CD4-positive, alpha-beta T cell treated with Interleukin-17A for 1 hour (primary cell): Measurements from ENCODE around the gene EPYC.

Experiments used
- DNase-seq: peaks from one replicate; pipeline ENCODE4 v3.0.0-alpha.2; 2020

EPYC gene, protein sequence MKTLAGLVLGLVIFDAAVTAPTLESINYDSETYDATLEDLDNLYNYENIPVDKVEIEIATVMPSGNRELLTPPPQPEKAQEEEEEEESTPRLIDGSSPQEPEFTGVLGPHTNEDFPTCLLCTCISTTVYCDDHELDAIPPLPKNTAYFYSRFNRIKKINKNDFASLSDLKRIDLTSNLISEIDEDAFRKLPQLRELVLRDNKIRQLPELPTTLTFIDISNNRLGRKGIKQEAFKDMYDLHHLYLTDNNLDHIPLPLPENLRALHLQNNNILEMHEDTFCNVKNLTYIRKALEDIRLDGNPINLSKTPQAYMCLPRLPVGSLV

DNA sequence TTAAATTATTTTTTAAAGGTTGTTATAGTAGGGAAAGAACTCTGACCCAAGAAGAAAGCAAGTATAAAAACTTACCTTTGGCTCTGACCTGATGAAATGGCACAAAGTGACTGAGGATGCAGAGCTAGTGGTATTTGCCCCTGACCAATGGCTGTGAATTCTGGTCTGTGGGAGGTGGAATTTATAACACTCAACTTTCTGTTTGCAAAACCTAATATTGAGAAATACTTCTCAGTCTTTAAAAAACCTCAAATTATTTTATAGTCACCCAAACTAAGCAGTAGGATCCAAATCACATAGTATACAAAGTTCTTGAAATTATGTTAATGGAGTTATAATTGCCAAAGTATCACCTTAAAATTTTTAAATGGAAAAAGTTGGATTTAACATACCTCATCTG, at the start of gene EPYC:
TSS of gene EPYC (minus strand) at position 101 of the 400 bp plus-strand sequence. CDS start 2,407 bp downstream, outside the sequence.
- no peak for DNase-seq

DNA sequence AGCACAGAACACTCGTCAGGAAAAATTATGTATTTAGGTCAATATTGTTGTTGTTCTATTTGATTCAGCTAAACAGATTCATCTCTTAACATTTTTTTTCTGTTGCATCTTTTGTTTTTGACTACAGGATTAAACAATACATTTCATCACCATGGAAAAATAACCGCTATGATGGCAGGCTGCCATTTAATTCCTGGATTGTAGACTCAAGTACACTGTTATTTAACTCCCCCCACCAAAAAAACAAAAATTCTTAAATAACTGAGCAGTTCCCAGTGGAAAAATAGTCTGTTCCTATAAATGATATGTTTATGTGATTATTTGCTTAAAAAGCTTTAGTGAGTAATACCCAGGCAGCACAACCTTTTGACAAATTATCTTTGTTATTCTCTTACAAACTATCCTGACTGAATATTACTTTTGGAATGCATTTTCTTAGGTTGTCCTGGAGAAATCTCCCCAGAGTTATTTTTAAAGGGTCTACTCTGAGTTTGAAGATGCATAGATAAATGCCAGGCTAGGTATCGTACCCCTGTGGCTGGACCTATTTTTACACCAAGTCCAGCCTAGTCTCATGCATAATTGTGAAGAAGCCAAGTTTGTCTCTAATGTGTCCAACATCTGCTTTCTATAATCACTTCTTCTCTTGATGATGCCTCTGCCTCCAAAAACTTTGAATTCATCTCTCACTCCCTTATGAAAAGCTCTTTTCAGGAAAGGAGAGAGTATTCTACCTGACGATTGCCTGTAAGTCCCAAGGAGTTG, 49.4 kb upstream of the EPYC start:
- DNase-seq: no peak

DNA sequence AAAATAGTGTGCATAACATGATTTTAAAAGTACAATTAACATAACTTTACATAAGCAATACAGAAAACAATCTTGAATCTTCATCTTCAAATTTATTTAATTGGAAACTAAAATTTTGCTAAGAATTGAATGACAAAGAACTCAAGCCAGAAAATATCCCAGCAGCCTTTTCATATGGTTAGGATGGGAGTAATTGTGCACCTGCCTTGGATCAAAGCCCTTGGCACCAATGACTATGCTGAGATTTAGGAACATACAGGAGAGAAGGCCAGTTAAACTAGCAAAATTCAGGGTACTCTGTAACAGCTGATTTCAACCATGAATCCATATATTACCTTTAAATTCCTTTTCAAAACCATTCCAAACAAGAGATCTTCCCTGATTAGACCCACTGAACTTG, 47.3 kb upstream of the EPYC start:
- no peak for DNase-seq

DNA sequence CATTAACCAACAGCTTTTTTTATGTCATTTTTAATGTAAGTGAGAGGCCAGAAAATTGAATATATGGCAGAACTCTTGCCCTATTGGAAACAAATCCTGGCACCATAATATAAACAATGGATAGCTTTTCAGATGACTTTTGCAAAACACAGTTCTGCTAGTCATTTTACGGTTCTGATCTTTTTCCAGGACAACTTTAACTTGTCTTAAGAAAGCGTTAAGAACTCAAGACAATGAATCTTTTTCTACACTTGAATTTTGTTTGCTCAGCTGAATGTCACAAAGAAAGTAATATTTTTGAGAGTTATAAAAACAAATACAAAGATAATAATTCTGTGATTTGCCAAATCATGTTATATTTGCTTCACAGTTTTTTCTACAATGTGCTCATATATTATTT, 39.8 kb upstream of the EPYC start:
- DNase-seq: no peak

DNA sequence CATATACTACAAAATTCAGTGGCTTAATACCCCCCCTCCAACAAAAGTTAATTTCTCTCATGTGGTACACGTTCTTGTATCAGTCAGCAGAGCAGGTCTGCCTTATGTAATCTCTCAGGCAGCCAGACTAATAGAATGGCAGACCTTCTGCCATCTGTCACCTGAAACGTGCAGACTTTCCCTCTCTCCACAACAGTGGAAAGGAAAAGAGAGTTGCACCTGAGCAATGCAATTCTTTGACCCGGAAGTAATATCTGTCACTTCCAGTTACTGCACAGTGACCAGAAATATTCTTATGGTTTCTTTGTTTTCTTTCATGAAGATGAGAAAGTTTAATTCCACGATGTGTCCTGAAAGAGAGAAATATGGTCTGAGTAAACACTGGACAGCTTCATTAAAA, 38.6 kb upstream of the EPYC start:
- DNase-seq: no peak

DNA sequence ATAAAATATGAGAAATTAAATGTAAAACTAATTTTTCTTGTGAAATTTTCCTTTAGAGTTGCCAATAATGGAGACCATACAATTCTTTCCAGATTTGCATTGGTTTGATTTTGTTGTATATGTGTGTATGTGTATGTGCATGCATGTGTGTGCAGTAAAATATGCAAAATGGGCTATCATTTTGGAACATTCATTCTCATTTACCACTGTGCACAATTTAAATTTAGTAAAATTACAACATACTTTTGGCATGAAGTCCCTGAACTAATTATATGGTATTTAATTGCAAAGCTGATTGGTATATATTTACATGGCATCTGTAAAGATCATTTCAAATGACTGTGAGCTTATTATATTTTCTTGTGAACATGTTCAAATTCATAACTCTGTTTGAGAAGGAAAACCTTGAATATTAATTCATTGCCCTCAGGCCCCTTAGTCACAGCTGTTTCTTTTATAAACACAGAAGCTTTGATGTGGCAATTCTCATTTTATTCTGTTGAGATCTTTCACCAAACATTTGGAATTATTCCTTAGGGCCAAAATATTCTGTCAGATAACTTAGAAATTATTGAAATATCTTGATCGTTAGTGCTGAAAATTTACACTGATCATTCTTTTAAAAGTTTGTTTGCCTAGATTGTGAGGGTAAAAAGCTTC, 35.5 kb upstream of the EPYC start:
- DNase-seq: no peak

DNA sequence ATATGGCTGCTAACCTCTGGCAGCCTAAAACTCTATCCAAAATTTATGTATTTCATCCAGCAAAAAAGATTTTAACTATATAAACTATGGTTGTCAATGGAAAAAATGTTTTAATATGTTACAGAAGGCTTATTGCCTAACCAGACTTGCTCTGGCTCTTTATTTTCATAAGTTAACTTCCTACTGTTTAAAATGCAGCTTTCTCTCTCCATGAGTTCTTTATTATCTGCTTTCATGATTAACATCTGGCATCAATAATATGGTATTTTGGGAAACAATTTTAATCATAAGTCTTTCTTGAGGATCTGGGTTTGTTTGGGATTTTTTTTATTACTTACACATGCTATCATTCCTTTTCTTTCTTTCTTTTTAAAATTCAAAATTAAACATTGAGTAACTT, 32.5 kb upstream of the EPYC start:
- DNase-seq: no peak

DNA sequence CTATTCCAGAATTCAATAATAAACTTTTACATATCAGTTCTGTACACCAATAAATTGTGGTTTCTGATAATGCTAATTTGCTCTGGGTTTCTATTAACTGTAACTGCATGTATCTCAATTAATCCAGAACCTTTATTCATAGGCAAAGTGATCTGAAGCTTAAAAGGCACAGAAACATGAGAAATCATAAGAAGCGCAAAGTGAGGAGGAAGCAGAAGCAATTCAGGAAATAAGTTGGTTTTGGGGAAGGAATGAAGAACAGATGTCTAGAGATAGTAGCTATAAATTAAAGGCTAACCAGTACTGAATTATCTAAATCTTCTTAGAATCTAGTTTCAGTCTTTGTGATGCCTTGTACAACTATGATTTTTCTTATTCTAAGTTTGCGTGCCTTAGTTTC, 28.5 kb upstream of the EPYC start:
- DNase-seq: no peak

DNA sequence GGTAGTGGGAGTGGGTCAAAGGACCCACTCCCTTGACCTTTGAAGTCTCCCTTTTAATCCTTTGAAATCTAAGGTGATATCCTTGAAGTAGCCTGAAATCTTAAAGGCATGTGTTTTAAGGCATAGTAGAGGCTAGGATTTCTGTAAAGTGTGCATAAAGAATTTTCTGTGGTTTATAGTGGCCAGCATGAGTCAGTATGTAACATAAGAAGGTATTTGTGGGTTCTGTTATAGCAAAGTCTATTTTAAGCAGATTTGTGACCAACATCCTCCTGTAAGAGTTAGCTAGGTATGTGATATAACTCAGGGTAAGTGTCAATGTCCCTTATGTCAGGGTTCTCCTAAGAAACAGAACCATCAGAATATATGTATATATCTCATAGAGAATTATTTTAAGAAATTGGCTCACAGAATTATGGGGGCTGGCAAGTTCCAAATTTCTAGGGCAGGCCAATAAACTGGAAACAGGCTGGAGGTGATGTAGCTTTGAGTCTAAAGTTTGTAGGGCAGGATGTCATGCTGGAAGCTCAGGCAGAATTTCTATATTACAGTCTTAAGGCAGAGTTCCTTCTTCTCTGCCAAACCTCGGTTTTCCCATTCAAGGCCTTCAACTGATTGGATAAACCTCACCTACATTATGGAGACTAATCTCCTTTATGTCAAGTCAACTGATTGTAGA, 18.7 kb upstream of the EPYC start:
- DNase-seq: no peak

DNA sequence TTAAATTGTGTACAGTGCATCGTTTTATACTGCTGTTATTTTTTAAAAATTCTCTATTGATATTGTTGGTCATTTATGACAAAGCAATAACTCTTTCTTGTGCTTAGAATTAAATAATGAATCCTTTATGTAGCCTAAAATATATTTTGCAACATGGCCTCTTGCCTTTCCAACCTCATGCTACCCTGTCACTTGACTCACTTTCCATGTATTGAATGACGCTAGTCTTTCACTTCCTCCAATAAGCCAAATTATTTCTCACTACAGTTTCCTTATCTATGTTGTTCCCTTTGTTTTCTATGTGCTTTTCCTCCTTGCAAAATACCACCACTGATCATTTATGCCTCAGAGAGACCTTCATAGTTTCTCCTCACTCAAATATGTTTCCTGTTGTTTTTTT, 16.3 kb upstream of the EPYC start:
- no peak for DNase-seq

DNA sequence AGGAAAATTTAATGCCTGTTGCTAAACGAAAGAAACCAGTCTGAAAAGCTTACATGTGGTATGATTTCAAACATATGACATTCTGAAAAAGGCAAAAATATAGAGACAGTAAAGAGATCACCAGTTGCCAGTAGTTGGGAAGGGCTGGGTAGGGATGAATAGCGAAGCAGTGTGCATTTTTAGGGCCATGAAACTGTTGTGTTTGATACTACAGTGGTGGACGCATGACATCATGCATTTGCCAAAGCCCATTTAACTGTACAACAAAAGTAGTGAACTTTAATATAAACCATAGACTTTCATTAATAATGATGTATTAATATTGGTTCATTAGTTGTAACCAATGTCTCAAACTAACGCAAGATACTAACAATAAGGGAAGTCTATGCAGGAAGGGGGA, 14.7 kb upstream of the EPYC start:
- no peak for DNase-seq

DNA sequence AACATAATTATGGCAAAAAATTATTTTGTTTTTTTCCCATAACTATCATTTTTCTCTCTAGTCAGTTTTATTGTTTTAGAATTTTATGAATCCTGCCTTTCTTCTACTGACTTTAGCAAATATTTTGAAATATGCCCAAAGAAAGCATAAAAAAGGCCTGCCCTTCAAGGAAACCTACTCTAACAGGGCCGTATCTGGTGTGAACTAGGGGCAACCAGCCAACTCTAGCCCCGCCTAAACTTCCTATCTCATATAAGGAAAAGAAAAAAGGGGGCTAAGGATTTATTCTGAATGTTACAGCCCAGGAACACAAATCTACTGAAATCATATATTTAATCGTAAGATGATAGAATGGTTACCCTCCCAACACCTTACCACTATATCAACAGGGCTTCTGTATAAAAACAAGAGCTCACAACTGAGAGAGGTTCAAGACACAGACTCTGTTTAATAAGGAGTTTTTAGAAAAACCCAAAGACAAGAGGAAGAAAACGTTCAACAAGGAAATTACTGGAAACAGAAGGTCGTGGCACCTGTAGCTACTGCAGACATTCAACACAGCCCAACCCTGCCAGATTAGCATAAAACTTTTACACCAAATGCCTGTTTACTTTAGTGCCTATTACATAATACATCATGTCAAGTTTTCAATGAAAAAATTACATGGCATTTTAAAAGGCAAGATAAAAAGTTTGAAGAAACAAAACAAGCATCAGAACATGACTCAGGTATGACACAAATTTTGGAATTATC, 12.9 kb upstream of the EPYC start:
- DNase-seq: no peak

DNA sequence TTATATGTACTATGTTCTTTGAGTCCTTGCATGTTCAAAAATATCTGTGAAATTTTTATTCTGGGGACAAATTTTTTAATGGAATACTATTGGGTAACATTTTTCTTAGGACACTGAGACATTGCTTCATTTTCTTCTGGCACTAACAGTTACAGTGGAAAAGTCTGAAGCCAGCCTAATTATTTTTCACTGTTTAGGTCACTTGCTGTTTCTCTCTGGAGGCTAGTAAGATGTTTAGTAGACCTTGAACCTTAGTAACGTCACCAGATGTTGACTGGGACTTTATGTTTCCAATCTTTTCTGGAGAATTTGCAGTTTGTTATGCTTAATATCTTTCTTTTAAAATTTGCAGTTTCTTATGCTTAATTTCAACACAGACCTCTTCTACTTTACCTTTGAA, 12.3 kb upstream of the EPYC start:
- DNase-seq: no peak

DNA sequence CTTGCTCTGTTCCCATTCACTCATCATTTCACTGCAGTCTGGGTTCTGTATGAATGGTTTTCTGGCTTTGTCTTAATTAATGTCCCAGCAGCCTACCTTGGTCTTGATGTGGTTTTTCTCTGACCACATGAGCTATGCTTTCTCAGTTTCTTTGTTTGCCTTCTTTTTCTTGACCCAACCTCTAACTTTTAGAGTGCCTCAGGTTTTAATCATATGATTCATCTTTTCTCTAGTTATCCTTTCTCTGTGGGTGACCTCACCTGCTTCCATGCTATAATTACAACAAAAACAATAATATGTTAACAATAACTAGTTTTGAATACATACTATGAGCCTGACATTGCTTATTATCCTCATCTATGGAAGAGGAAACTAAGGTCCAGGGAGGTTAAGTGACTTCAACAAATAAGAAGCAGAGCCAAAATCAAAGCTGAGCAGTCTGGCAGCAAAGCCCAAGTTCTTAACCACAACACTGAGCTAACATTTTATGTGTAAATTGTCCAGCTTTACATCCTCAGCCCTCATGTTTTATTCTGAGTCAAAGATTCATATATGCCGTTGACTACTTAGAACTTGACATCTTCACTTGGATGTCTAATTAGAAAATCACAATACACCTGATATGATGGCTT, 4.7 kb upstream of the EPYC start:
- DNase-seq: no peak

DNA sequence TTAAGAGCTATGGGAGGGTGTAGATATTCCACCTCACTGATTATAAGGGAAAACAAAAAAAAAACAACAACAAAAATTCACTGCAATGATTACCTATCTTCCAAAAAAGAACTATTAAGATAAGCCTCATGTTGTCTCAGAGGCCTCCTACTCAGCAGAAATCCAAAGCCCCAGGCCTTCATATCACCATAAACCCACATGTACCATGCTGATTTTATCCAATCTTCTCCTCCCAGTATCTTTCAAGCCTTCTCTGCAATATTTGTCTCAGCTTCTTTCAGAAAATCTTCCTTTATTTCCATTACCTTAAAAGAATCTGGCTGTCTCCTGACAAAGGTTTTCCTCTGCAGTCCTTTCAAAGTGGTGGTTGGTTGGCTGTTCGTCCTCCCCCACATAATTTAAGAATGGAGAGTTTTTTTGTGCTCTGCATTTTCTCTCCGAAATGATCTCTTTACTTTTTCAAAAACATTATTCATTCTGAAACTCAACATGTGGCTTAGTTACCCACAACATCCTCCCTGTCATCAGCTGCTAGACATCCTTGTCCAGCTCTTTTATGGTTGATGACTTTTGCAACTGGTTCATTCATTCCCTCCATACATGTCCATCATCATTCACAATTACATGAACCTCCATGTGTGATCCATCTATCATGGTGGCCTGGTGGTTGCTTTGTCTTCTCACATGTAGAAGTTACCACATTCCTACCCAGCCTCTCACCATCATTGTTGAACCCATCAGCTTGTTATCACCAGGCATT, 2.9 kb upstream of the EPYC start:
- no peak for DNase-seq

DNA sequence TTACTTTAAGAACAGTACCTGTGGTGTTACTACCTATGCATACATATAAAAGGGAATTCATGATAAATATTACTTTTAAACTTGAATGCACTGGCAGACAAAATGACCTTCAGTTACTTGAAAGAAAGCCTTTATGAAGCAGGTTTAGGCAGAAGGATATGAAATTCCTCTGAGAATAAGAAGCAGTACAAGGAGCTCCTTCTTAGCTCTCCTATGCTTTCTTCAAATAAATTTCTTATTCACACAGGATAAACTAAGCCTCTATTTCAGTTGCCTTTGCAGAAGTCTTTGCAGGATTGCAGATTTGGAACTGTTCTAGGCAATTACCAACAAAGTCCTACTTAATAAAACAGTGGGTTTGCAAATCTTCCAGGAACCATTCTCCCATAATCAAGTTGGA, 1.0 kb downstream of the EPYC start:
- DNase-seq: no peak

DNA sequence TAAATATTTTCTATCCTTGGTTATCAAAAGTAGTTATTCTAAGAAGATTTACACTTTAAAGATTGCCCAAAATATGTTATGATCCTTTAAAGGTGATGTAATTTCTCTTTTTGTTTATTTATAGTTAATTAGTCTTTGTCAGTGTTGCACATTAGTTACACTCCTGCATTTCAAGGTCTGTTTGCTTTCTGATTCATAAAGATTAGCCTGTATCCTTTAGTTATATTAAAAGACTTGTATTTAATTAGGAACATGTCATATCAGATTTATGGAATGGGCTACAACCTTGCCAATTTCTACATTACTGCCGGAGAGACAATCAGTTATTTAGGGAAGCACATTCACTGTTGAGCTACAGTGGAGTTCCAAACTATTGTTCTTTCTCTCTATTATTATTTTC, 3.5 kb downstream of the EPYC start:
- no peak for DNase-seq

DNA sequence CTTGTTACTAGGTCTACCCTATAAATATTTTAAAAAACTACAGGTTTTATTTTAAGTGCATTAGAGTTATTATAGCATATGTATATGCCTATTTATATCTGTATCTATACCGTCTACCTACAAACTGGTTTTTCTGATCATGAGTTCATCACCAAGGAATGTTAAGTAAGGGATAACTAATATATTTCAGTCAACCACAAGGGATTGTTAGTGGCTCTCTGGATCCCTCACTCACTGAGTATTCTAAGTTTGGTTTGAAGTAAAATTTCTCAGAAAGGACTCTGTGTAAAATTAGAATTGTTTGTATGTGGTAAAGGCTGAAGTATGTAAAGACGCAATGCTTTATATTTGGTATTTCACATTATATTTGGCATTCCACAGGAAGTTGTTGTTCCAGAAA, 4.8 kb downstream of the EPYC start:
- DNase-seq: no peak

DNA sequence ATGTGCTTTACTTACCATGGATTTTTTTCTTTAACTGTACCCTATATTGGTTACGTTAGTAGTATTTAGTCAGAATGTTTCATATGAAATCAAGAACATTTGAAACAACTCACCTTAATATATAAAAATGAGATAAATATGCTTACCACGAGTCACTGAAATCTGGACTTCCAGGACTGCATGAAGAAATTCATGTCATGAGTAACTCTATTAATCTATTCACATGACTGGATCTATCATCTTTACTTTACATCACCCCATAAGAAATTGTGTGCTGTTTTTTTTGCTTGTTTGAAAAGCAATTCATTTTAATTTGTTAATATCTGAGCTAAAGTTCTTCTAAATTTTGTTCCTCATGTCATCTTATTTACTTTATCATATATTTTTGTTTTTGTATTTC, 5.2 kb downstream of the EPYC start:
- DNase-seq: no peak

DNA sequence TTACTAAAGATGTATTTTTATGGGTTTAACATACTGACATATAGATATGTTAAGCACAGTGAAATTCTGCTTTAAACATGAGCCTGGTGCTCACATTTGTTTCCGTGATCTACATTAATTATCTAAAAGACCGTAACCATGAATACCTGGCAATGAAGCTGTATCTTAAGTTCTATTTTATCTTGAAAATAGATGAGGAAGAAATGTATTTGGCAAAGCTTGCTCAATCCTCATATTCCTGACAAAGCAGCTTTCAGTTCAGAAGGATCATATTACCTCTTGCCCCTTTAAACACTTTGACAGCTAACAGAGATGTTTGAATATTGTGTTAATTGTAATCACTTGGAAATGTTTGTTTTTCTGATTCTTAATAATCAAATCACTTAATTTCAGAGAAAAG, 9.8 kb downstream of the EPYC start:
- no peak for DNase-seq

DNA sequence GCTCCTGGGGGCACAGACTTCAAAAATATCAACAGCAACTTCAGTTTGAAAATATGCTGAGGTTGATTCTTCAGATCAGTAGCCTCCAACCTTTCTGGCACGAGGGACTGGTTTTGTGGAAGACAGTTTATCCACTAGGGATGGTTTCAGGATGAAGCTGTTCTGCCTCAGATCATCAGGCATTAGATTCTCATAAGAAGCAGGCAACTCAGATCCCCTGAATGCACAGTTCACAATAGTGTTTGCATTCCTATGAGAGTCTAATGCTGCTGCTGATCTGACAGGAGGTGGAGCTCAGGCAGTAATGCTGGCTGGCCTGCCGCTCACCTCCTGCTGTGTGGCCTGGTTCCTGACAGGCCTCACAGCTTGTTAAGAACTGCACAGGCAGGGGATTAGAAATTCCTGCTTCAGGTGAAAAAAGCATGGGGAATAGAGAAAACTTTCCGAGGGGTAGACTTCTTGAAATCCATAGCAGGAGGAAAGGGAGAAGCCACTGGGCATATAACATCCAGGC, 12.8 kb downstream of the EPYC start:
- no peak for DNase-seq
